ENCODE measurements around the gene PTPRN2. TPM values are rescaled to one million over a fixed set of nuclear protein-coding genes. Genes with fewer than 3 reads are reported as not detected.

Gene PTPRN2
- total and polyA plus RNA-seq, 9 of the 15 experiments (the other 6 are each of a cell fraction or from before 2014, with no cell fraction given), result not detected

DNA sequence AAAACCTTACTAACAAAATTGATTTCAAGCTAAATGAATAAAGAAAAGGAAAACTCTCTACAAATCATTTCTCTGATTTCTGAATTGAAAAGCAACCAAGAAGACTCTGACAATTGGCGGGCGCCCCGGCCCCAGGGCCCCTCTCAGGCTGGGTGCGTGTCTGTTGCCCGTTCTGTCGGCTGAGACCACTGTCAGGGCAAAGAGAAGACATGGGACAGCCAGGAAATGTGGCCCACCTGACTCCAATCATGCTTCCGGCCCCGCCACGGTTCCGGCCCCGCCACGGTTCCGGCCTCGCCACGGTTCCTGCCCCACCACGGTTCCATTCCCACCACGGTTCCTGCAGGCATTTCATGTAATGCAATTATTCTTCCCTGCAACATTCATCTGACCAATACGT is 115.9 kb downstream of the PTPRN2 start:
- peaks cover 14% of the 10 kb centered on the region for H4K20me1 ChIP-seq (replicated peaks; ENCODE audit: control insufficient read depth, insufficient read depth, low read length)
- no peaks in the 10 kb centered on the region for H3K36me3 ChIP-seq (ENCODE audit: control insufficient read depth, insufficient read depth, low read length)
- no peaks in the 10 kb centered on the region for H3K9me3 ChIP-seq (replicated peaks; ENCODE audit: control insufficient read depth, insufficient read depth, low read depth, low read length)
- ATAC-seq, result no peak
- H2AFZ ChIP-seq (ENCODE audit: low read depth, low read length), result no peak overlapping the region
- H3K27me3 ChIP-seq (ENCODE audit: control insufficient read depth in 2 of 2, insufficient read depth in 2 of 2, low read length in 2 of 2), result peaks cover 60 to 66% of the 10 kb centered on the region in 2 experiments
- no peak overlapping the region for H3K4me2 ChIP-seq (ENCODE audit: insufficient read depth, low read length)
- H3K4me3 ChIP-seq, result no peak overlapping the region
- no peak overlapping the region for H3K9ac ChIP-seq (ENCODE audit: insufficient read depth in 1 of 2, low read depth in 2 of 2, low read length in 2 of 2)
- intact Hi-C loops (cut with micrococcal nuclease), result no loop called here
- ChIA-PET POLR2A (interaction anchor here (1.1 kb wide), 1 partner anchor 14 kb away, joined by 3 read pairs; no protein-coding TSS in a partner anchor), CTCF (ENCODE audit: low intra/inter-chr PET ratio) (no interaction called here)
- H3K9me1 ChIP-seq (ENCODE audit: control insufficient read depth, insufficient read depth, low read length), result no peaks in the 10 kb centered on the region
- TF ChIP-seq LARP7 (IDR thresholded peaks at IDR 0.05) (no peak), U2AF2 (optimal IDR thresholded peaks at IDR 0.05; ENCODE audit: low read depth, low read length) (no peak), BMI1 (IDR thresholded peaks at IDR 0.05; ENCODE audit: low read length) (no peak), ZNF764 (CRISPR knock-in tag; IDR thresholded peaks at IDR 0.05; ENCODE audit: low read depth) (no peak), ZNF274 (IDR thresholded peaks at IDR 0.05; ENCODE audit: borderline replicate concordance, low read depth, low read length) (no peak), HNRNPUL1 (IDR thresholded peaks at IDR 0.05; ENCODE audit: low read length) (no peak), LEF1 (IDR thresholded peaks at IDR 0.05) (no peak)
- TF ChIP-seq, protein P1, sequence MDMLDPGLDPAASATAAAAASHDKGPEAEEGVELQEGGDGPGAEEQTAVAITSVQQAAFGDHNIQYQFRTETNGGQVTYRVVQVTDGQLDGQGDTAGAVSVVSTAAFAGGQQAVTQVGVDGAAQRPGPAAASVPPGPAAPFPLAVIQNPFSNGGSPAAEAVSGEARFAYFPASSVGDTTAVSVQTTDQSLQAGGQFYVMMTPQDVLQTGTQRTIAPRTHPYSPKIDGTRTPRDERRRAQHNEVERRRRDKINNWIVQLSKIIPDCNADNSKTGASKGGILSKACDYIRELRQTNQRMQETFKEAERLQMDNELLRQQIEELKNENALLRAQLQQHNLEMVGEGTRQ (CRISPR knock-in tag; IDR thresholded peaks at IDR 0.05), result no peak
- TF ChIP-seq, protein P2, sequence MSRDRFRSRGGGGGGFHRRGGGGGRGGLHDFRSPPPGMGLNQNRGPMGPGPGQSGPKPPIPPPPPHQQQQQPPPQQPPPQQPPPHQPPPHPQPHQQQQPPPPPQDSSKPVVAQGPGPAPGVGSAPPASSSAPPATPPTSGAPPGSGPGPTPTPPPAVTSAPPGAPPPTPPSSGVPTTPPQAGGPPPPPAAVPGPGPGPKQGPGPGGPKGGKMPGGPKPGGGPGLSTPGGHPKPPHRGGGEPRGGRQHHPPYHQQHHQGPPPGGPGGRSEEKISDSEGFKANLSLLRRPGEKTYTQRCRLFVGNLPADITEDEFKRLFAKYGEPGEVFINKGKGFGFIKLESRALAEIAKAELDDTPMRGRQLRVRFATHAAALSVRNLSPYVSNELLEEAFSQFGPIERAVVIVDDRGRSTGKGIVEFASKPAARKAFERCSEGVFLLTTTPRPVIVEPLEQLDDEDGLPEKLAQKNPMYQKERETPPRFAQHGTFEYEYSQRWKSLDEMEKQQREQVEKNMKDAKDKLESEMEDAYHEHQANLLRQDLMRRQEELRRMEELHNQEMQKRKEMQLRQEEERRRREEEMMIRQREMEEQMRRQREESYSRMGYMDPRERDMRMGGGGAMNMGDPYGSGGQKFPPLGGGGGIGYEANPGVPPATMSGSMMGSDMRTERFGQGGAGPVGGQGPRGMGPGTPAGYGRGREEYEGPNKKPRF (IDR thresholded peaks at IDR 0.05; ENCODE audit: low read depth, low read length), result no peak
- WGBS (ENCODE audit: insufficient coverage, low coverage, missing lambda C conversion rate), result 4% methylated on average over 18 of the region's 18 CpGs
- no peak overlapping the region for H3K27ac ChIP-seq (ENCODE audit: extremely low read depth, low read depth, low read length)
- no peaks in the 10 kb centered on the region for H3K79me2 ChIP-seq (ENCODE audit: control insufficient read depth, insufficient read depth, low read length)
- no peak for DNase-seq (ENCODE audit: extremely low read depth in 1 of 4, low spot score in 3 of 4)
- in situ Hi-C loops (cut with MboI), result no loop called here
- no peaks in the 10 kb centered on the region for H3K4me1 ChIP-seq (replicated peaks in 1 of 2; ENCODE audit: control insufficient read depth in 2 of 2, insufficient read depth in 2 of 2, low read length in 2 of 2)
- no peak for FAIRE-seq
- BruUV-seq (replicated peaks), result no TSS peak
